HepG2 (cell line): ENCODE measurements around the gene MSI2. TPM values are rescaled to one million over a fixed set of nuclear protein-coding genes. Genes with fewer than 3 reads are reported as not detected.

Experiments
- ATAC-seq: fragments of 200-7000 bp; cut with Tn5 transposase; 3 replicates; pipeline ENCODE4 v1.9.1; 2020; ENCODE audit warnings: mild to moderate bottlenecking, moderate library complexity
- BruUV-seq: library from RNA; stranded (reverse); fragments of 400-500 nt; replicated peaks from 2 replicates; lab custom pipeline; 2021; lab: Mats Ljungman, UMichigan
- CTCF ChIA-PET: fragments of 300-600 bp; formaldehyde crosslinking; extraction: SDS; loops from one replicate; lab custom pipeline; 2021; ENCODE audit warnings: low total read pairs, inconsistent platforms, low intra/inter-chr PET ratio; lab: Yijun Ruan, JAX
- POLR2A ChIA-PET: fragments of 350-600 bp; sonication (Branson Sonifier 250); formaldehyde crosslinking; loops from one replicate; lab custom pipeline; 2020; ENCODE audit warnings: antibody characterized with exemption, inconsistent platforms; lab: Yijun Ruan, JAX
- DNase-seq: peaks from one replicate; pipeline ENCODE4 v3.0.0-alpha.2; 2015; ENCODE audit warnings: low spot score
- FAIRE-seq: peaks from 3 replicates; lab custom pipeline; 2011; peaks lifted over from hg19 to GRCh38; lab: Jason Lieb, UNC
- H2AFZ ChIP-seq: one replicate; pipeline ENCODE4 v1.6.1; 2011; ENCODE audit warnings: low read length, inconsistent platforms
- H3K27ac ChIP-seq: fragments of 300-600 bp; 3 replicates; pipeline ENCODE4 v1.8.0; 2011; ENCODE audit warnings: mixed run types, mild to moderate bottlenecking, mixed read lengths, low read length, inconsistent platforms; ENCODE audit not compliant: insufficient read depth; ENCODE audit errors: extremely low read length
- H3K27me3 ChIP-seq, 2 experiments: fragments of 200-600 bp in 1 of 2; 2 replicates in 1 of 2; 3 replicates in 1 of 2; pipeline versions ENCODE4 v1.6.0 to v1.8.0; 2011; ENCODE audit warnings: low read length in 2 of 2, mild to moderate bottlenecking in 2 of 2, moderate library complexity in 2 of 2, inconsistent platforms in 1 of 2; ENCODE audit not compliant: insufficient read depth in 2 of 2, control insufficient read depth in 1 of 2
- H3K36me3 ChIP-seq, 2 experiments: fragments of 200-600 bp in 1 of 2; replicated peaks in 1 of 2; 2 replicates in 1 of 2; 3 replicates in 1 of 2; pipeline versions ENCODE4 v1.5.1 to v1.8.0; 2011; ENCODE audit warnings: low read length in 2 of 2, inconsistent platforms in 1 of 2; ENCODE audit not compliant: insufficient read depth in 2 of 2, control insufficient read depth in 1 of 2
- H3K4me1 ChIP-seq: 2 replicates; pipeline ENCODE4 v1.5.1; 2012; ENCODE audit warnings: low read length, inconsistent platforms; ENCODE audit not compliant: insufficient read depth
- H3K4me2 ChIP-seq: 2 replicates; pipeline ENCODE4 v1.6.0; 2011; ENCODE audit warnings: low read depth, low read length, inconsistent platforms
- H3K4me3 ChIP-seq, 3 experiments: fragments of 200-600 bp in 1 of 3; sonication (generic), shearing (Covaris generic) in 1 of 3; replicated peaks in 1 of 3; 2 replicates each; pipeline ENCODE4 v1.5.1; 2011 to 2016; ENCODE audit warnings: low read length in 3 of 3, inconsistent platforms in 2 of 3, low read depth in 2 of 3, mild to moderate bottlenecking in 2 of 3, control low read depth in 1 of 3, mixed read lengths in 1 of 3; ENCODE audit not compliant: insufficient read depth in 1 of 3
- H3K79me2 ChIP-seq: one replicate; pipeline ENCODE4 v1.6.1; 2011; ENCODE audit warnings: low read length, inconsistent platforms; ENCODE audit not compliant: insufficient read depth
- H3K9ac ChIP-seq: 2 replicates; pipeline ENCODE4 v1.6.0; 2011; ENCODE audit warnings: mild to moderate bottlenecking, low read depth, low read length, inconsistent platforms; ENCODE audit not compliant: insufficient read depth
- H3K9me3 ChIP-seq: 2 replicates; pipeline ENCODE4 v1.5.1; 2012; ENCODE audit warnings: mild to moderate bottlenecking, low read length
- H4K20me1 ChIP-seq: 2 replicates; pipeline ENCODE4 v1.6.0; 2011; ENCODE audit warnings: inconsistent platforms, mild to moderate bottlenecking, low read length, moderate library complexity; ENCODE audit not compliant: insufficient read depth
- FOXK2 ChIP-seq: fragments of 450-650 bp; IDR thresholded peaks from 2 replicates; pipeline ENCODE4 v1.6.1; 2016
- HNRNPH1 ChIP-seq: fragments of 200-400 bp; formaldehyde crosslinking; optimal IDR thresholded peaks from 2 replicates; pipeline ENCODE3; 2017; ENCODE audit warnings: mild to moderate bottlenecking, low read depth, low read length
- MAZ ChIP-seq, 2 experiments: sonication (generic) in 1 of 2; formaldehyde crosslinking in 1 of 2; IDR thresholded peaks; 2 replicates each; pipeline versions ENCODE4 v1.5.0 to v1.6.1; 2012 to 2020; ENCODE audit warnings: low read depth in 2 of 2, mild to moderate bottlenecking in 2 of 2, borderline replicate concordance in 1 of 2, improper control_type of control experiment in 1 of 2, low read length in 1 of 2, missing genetic modification reagents in 1 of 2, moderate library complexity in 1 of 2
- RORA ChIP-seq: sonication (generic); formaldehyde crosslinking; IDR thresholded peaks from 2 replicates; pipeline ENCODE4 v1.5.0; 2020; ENCODE audit warnings: mild to moderate bottlenecking, missing genetic modification reagents, moderate library complexity
- SMYD3 ChIP-seq: sonication (generic); formaldehyde crosslinking; IDR thresholded peaks from 2 replicates; pipeline ENCODE4 v1.8.1; 2023; ENCODE audit warnings: mild to moderate bottlenecking, missing genetic modification reagents
- ZNF33A ChIP-seq: sonication (generic); formaldehyde crosslinking; IDR thresholded peaks from 2 replicates; pipeline ENCODE4 v1.5.1; 2020; ENCODE audit warnings: missing genetic modification reagents, mild to moderate bottlenecking, moderate library complexity, borderline replicate concordance
- ZNF737 ChIP-seq: sonication (generic); formaldehyde crosslinking; IDR thresholded peaks from 2 replicates; pipeline ENCODE4 v1.5.0; 2020; ENCODE audit warnings: missing genetic modification reagents, mild to moderate bottlenecking, borderline replicate concordance
- WGBS: methylation state at CpG from one replicate; pipeline ENCODE4 v1.1.6; 2017; ENCODE audit warnings: low lambda C conversion rate; 5-methylcytosine and 5-hydroxymethylcytosine counted together
- in situ Hi-C: cut with HindIII; loops from 2 replicates; pipeline ENCODE4 v1.10.0; 2017; ENCODE audit warnings: low pct_unique_long_range_greater_than_20kb; ENCODE audit not compliant: extremely low pct_ligation_motif_present
- intact Hi-C: fragments of 100-400 bp; cut with micrococcal nuclease; formaldehyde crosslinking; loops from one replicate; pipeline ENCODE4 v1.10.0; 2022; ENCODE audit not compliant: unreplicated experiment
- polyA plus RNA-seq, 8 experiments: library from polyadenylated mRNA; depleted of rRNA in 3 of 8; stranded (reverse) in 7 of 8; unstranded in 1 of 8; fragments of >200 nt; fragmentation: Illumina TruSeq in 4 of 8; extraction: Trizol in 4 of 8; gene quantifications; 2 replicates each; pipeline versions ENCODE4 v1.2.1 to v1.2.3, GENCODE V29; 2011 to 2016; ENCODE audit warnings: low read depth in 4 of 8, missing spikeins in 1 of 8, mixed read lengths in 1 of 8; ENCODE audit not compliant: insufficient read depth in 1 of 8
- total RNA-seq, 5 experiments: library from RNA; depleted of rRNA; stranded (reverse); fragments of >200 nt; fragmentation: Illumina TruSeq; extraction: Trizol; gene quantifications; 2 replicates each; pipeline ENCODE4 v1.2.3, GENCODE V29; 2016; ENCODE audit warnings: low read depth in 1 of 5
- TF ChIP-seq, protein P1 (sequence below): sonication (generic); formaldehyde crosslinking; IDR thresholded peaks from 2 replicates; pipeline ENCODE4 v1.8.0; 2022; ENCODE audit warnings: missing genetic modification reagents, mild to moderate bottlenecking, moderate library complexity, borderline replicate concordance

The MSI2 gene
- total and polyA plus RNA-seq, 2 of the 13 experiments (the other 11 are each of a cell fraction or from before 2014, with no cell fraction given), result 77.5 to 78.4 TPM

DNA sequence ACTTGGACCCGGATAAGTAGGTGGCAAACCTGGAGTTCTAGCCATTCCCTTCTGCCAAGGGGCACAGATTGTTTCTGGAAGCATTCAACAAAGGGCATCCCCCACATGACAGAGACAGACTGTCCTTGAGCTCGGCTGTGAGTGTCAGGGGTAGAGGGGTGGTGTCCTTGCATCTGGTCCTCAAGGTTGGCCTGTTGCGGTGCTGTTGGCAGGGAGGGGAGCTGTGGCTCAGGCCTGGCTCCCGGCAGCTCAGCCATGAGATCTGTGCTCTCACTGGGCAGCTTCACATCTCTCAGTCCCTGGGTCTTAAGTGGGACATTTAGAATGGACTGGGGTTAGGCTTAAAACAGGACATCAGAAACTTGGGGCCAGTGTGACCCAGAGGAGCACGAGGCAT is 468.4 kb downstream of the MSI2 start:
- no peaks in the 10 kb centered on the region for H3K9me3 ChIP-seq
- H3K4me1 ChIP-seq, result no peaks in the 10 kb centered on the region
- CTCF ChIA-PET, result no interaction called here
- no peak for FAIRE-seq
- no peak overlapping the region for H3K4me3 ChIP-seq
- no TSS peak for BruUV-seq
- H3K27ac ChIP-seq, result no peak overlapping the region
- no peak overlapping the region for H3K4me2 ChIP-seq
- no peak overlapping the region for H2AFZ ChIP-seq
- WGBS, result 68% methylated on average over 4 of the region's 5 CpGs
- DNase-seq, result no peak
- ATAC-seq, result no peak
- in situ Hi-C loops, result no loop called here
- no peak for TF ChIP-seq HNRNPH1
- TF ChIP-seq ZNF737 (CRISPR knock-in tag), result 0 out of 2 replicates have a peak, but pooled peaks have one; percentile 23
- TF ChIP-seq ZNF33A (CRISPR knock-in tag), result no peak
- TF ChIP-seq MAZ (IDR thresholded peaks at IDR 0.05; ENCODE audit: borderline replicate concordance, low read depth, low read length), result 0 out of 2 replicates have a peak, but pooled peaks have one; percentile 6
- TF ChIP-seq MAZ (CRISPR knock-in tag; IDR thresholded peaks at IDR 0.05; ENCODE audit: low read depth), result no peak
- TF ChIP-seq, protein P1, sequence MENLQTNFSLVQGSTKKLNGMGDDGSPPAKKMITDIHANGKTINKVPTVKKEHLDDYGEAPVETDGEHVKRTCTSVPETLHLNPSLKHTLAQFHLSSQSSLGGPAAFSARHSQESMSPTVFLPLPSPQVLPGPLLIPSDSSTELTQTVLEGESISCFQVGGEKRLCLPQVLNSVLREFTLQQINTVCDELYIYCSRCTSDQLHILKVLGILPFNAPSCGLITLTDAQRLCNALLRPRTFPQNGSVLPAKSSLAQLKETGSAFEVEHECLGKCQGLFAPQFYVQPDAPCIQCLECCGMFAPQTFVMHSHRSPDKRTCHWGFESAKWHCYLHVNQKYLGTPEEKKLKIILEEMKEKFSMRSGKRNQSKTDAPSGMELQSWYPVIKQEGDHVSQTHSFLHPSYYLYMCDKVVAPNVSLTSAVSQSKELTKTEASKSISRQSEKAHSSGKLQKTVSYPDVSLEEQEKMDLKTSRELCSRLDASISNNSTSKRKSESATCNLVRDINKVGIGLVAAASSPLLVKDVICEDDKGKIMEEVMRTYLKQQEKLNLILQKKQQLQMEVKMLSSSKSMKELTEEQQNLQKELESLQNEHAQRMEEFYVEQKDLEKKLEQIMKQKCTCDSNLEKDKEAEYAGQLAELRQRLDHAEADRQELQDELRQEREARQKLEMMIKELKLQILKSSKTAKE (CRISPR knock-in tag), result no peak
- no peak for TF ChIP-seq RORA (CRISPR knock-in tag)
- no peak for TF ChIP-seq FOXK2
- TF ChIP-seq SMYD3 (CRISPR knock-in tag), result no peak
- TF ChIP-seq, all 625 proteins: peak for 2
- peaks cover 4 to 74% of the 10 kb centered on the region in 2 experiments; a peak in 4 of 5 replicates for H3K27me3 ChIP-seq
- no peaks in the 10 kb centered on the region for H3K36me3 ChIP-seq
- no peak overlapping the region for H3K9ac ChIP-seq
- no peaks in the 10 kb centered on the region for H3K79me2 ChIP-seq
- no peaks in the 10 kb centered on the region for H4K20me1 ChIP-seq
- intact Hi-C loops, result no loop called here
- POLR2A ChIA-PET, result no interaction called here
